ENCODE data around the gene IL1R1.

DNA sequence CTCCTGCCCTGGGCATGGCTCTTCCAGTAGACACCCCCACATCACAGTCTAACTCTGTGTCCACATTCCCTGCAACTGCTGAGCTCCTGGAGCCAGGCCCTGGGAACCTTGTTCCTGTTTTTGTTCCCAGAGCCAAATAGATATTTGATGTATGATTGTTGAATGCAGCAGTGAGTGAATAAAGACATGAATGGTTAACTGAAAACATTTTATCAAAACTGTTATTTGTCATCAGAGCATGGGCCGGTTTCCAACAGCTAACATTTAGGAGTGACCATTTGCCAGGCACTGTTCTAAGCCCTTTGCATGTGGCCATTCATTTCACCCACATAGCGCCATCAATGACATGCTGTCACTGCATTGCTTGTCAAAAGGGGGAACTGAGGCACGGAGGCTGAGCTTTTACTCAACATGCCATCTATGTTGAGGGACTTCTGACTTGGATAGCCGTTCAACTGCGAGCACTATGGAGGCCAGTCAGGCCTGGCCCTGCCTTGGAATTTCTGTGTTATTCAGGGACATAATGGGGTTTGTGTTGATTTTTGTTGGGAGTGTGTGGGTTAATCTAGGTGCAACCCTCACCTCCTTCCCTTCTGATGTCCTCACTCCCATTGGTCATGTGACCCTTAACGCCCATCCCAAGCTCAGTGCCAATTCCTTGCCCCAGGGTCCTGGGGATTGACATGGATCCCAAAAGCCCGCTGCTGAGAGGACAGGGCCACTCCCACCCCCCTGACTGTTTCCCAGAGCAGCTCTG, 12.6 kb downstream of the IL1R1 start:
- TF ChIP-seq, protein P1, sequence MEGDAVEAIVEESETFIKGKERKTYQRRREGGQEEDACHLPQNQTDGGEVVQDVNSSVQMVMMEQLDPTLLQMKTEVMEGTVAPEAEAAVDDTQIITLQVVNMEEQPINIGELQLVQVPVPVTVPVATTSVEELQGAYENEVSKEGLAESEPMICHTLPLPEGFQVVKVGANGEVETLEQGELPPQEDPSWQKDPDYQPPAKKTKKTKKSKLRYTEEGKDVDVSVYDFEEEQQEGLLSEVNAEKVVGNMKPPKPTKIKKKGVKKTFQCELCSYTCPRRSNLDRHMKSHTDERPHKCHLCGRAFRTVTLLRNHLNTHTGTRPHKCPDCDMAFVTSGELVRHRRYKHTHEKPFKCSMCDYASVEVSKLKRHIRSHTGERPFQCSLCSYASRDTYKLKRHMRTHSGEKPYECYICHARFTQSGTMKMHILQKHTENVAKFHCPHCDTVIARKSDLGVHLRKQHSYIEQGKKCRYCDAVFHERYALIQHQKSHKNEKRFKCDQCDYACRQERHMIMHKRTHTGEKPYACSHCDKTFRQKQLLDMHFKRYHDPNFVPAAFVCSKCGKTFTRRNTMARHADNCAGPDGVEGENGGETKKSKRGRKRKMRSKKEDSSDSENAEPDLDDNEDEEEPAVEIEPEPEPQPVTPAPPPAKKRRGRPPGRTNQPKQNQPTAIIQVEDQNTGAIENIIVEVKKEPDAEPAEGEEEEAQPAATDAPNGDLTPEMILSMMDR (IDR thresholded peaks at IDR 0.05; ENCODE audit: low read depth, low read length), result no peak
- TF ChIP-seq POLR2A (IDR thresholded peaks at IDR 0.05; ENCODE audit: extremely low read depth, insufficient read length), result no peak
